ENCODE results near the gene CNTN6.

Gene CNTN6

GRCh38 chr3:1092771-1093170 lies at the start of gene CNTN6:
Gene CNTN6, plus strand, starts transcription at chr3:1093024. Its CDS starts 54,985 bp downstream, at chr3:1148009.
- no peak for DNase-seq (ENCODE audit: low read depth in 3 of 3)

DNA sequence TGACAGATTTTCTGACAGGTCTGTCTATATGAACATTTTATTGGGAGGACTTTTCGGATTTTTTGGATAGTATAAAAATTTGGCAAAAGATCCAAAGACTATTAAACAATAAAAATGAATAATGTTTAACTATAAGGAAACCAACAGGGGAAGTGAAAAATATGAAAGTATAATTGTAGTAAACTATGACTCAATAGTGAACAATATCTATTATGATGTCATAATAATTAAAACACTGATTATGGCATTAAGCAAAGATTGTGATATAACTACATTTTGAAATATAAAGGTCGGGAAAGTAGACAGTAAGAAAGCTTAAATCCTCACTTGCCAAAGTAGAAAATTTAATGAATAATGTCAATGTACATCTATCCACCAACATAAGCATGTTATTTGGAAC lies 44.3 kb upstream of the CNTN6 start:
- no peak for DNase-seq (ENCODE audit: low read depth in 3 of 3)

DNA sequence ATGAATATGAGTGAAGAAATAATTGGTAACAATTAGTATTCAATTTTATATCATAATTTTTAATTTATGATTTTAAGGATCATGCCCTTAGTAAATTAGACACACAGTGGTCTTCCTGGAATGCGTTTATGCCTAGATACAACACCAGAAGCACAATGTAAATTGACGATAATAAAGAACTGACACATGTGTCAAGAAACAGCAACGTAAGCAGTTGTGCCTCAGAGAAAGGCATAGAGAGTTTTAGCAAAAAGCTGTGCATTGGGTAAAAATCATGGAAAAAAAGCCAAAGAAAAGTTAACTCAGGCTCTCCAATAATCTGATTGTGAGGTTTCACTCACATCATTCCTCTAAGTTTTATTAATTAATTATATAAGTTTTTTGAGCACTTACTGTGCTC lies 37.0 kb upstream of the CNTN6 start:
- DNase-seq (ENCODE audit: low read depth in 3 of 3), result no peak

DNA sequence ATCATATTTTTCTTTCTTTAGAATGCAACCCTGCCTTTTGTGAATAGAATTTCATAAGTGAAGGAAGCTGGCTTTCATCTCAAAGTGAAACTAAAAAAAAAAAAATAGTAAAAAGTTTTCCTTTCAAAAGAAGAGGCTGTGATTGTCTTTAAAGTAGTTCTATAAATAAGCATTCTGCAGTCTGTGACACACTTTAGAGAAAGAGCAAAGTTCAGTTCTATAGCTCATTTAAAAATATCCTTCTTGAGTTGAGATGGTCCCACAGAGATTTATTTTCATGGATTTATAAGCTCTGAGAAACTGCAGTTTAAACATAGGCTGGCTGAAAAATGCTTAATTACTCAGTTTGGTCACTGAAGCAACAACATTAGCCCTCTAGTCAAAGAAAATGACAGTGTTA lies 36.1 kb upstream of the CNTN6 start:
- DNase-seq (ENCODE audit: low read depth in 3 of 3), result no peak

DNA sequence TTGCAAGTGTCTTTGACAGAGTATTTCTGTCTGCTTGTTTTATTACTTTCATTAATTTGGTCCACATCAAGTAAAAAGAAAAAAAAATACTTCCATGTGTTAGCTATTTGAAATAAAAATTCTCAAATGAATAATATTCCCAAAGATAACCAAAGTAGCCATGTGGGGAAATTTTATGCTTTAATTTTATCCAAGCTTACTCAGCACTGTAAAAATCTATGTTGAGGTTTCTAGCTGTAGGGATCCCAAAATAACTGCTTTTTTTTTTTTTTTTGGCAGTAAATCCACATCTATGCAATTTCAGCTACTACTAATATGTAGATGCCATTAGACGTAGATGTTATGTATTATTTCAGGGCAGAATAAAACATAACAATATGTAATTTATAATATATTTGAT lies 35.4 kb upstream of the CNTN6 start:
- DNase-seq (ENCODE audit: low read depth in 3 of 3), result no peak

GRCh38 chr3:1068985-1069384 lies 23.8 kb upstream of the CNTN6 start:
- DNase-seq (ENCODE audit: low read depth in 3 of 3), result no peak

DNA sequence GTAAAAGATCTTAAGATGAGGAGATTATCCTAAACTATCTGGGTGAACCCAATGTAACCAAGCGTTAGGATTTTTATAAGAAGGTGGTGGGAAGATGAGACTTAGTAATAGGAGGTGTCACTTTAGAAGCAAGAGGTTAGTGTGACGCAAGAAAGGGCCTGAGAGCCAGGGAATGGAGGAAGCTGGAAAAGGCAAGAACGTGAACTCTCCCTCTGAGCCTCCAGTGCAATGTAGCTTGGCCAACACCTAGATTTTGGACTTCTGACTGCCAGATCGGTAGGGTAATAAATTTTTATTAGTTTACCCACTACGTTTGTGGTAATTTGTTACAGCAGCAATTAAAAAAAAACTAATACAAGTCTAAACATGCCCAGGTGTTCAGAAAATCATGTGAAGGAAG lies 20.8 kb upstream of the CNTN6 start:
- DNase-seq (ENCODE audit: low read depth in 3 of 3), result no peak

- DNase-seq (ENCODE audit: low read depth in 3 of 3), result no peak
Measured at GRCh38 chr3:1079662-1080061, 13.2 kb upstream of the CNTN6 start.

- DNase-seq (ENCODE audit: low read depth in 3 of 3), result no peak
Measured at GRCh38 chr3:1082108-1082507, 10.7 kb upstream of the CNTN6 start.

GRCh38 chr3:1087066-1087560 lies 5.7 kb upstream of the CNTN6 start:
- no peak for DNase-seq (ENCODE audit: low read depth in 3 of 3)

GRCh38 chr3:1088503-1088902 lies 4.3 kb upstream of the CNTN6 start:
- no peak for DNase-seq (ENCODE audit: low read depth in 3 of 3)

DNA sequence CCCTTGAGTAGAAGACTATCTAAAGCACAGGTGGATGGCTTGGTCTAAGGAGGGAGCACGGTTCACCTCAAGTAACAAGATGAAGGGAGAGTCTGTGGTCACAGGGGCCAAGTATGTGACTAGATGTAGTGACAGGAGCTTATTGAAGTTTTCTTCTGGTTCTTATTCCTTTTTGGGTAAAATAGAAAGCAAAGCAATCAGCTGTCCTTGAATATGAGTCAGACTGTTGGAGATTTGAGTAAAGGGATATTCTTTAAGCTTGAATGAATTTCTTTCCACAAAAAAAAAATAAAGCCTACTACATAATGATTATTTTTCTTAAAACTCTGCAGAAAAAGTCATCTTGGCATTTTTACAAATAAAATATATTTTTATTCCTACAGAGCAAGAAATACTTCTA lies 1.5 kb upstream of the CNTN6 start:
- DNase-seq (ENCODE audit: low read depth in 3 of 3), result no peak

- DNase-seq (ENCODE audit: low read depth in 3 of 3), result no peak
Measured at GRCh38 chr3:1092061-1092460, 763 bp upstream of the CNTN6 start.

- DNase-seq (ENCODE audit: low read depth in 3 of 3), result no peak
Measured at GRCh38 chr3:1093217-1093616, 393 bp downstream of the CNTN6 start.

- no peak for DNase-seq (ENCODE audit: low read depth in 3 of 3)
Measured at GRCh38 chr3:1103525-1103924, 10.7 kb downstream of the CNTN6 start.

GRCh38 chr3:1117843-1118473 lies 25.1 kb downstream of the CNTN6 start:
- no peak for DNase-seq (ENCODE audit: low read depth in 3 of 3)

DNA sequence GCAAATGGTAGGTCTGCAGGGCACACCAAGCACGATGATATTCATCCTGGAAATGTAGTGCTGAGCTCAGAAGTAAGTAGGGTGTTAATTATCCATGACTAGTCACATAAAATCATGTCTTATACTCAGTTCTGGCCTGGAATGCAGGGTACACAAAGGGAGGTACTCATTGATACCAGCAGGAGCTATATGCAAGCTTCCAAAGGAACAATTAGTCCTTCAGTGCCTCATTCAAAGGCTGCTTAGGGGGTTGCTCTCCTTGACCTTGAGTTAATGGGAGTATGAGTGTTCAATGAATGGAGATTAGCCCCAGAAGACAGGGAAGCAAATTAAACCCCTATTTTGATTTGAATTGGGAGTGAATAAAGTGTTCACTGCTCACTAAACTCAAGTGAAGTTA lies 38.3 kb downstream of the CNTN6 start:
- no peak for DNase-seq (ENCODE audit: low read depth in 3 of 3)

DNA sequence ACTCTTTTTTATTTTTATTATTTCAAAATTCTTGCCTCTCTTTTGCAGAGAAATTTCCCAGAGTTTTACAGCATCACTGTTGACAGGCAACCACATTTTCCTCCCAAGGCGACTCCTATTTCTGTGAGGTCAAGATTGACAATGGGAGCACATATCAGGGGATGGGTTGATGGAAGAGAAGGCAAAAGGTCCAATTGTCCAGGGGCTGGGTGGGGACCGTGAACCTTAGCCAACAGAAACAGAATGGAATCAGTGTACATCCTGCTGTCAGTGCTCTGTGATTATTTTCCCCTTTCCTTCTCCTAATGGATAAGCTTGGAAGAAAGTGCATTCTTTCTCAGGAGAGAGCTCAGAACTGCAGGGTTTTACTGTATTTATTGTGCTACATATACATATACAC lies 42.4 kb downstream of the CNTN6 start:
- DNase-seq (ENCODE audit: low read depth in 3 of 3), result no peak

DNA sequence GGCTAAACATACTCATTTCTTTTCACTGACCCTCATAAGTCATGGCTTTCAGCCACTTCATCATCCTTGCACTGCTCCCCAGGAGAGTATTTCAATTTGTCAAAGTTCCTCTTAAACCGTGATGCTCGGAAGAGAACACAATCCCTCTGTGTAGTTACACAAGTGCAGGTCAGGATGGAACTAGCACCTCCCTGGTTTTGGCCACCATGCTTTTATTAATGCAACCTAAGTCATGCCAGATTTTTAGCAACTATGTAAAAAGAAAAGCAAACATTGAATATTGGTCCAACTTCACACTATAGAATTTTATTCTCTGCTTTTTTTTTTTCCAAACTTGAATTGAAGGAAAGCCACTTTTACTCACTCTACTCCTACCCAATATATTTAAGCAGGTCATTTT lies 45.2 kb downstream of the CNTN6 start:
- DNase-seq (ENCODE audit: low read depth in 3 of 3), result no peak

GRCh38 chr3:1139071-1139470 lies 46.2 kb downstream of the CNTN6 start:
- DNase-seq (ENCODE audit: low read depth in 3 of 3), result no peak

DNA sequence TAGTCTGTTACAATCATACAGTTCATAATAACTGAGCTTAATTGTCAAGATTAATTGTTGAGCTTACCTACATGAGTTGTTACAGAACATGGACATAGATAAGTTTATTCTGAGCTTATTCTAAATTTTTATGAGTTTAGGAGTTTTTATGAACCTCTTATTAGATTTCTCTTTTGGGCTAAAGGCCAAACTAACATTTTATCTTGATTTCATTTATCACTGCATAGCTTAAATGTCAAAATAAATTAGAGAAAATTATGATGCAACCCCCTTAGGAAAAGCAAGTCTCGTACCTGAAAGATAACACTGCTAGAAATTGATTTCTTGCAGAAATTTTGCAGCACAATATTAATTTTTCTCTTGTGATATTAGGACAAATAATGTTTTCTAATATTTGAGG lies 54.5 kb downstream of the CNTN6 start:
- DNase-seq (ENCODE audit: low read depth in 3 of 3), result no peak

DNA sequence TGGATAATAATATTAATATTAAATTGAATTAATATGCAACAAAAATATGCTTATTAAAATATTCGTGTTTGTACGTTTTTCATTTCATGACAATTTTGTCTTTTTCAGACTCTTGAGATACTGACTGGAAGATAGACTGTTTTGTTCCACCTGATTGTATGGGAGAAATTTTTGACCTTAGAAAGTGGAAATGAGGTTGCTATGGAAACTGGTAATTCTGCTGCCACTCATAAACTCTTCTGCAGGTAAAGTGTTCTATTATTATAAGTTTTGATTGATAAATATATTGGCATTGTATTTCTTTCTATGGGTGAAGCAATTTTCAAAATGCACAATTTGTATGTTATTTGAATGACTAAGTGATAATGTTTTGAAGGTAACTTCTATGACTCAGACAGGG lies 55.0 kb downstream of the CNTN6 start:
- no peak for DNase-seq (ENCODE audit: low read depth in 3 of 3)

DNA sequence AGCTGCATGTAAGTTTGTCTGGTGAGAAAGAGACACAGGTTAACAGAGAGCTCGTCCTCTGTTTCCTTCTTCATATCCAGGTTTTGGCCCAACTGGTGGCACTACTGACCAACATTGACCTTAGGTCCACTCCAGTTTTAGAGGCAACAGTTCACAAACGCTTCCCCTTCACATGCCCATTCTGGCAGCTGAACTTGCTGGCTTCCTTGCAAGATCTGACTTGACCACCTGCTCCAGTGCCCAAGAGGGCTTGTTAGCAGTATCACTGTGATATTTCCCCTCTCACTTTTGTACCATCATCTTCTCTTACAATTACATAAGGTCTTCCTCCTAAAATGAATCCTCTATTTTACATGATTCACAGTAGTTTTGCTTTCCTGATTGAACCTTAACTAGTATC lies 71.3 kb downstream of the CNTN6 start:
- DNase-seq (ENCODE audit: low read depth in 3 of 3), result no peak

DNA sequence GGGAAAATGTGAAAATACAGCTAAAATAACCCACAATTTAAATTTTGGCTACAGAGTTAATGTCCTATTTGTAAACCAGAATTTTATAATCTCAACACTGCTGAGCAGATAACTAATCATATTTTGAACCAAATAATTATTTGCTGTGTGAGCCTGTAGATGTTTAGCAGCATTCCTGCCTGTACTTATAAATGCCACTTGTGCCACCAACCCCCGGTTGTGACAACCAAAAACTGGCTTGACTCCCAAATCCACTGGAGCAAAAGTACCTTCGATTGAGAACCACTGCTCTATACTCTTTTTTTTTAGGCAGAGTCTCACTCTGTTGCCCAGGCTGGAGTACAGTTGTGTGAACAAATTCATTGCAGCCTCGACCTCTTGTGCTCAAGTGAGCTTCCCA lies 78.5 kb downstream of the CNTN6 start:
- DNase-seq (ENCODE audit: low read depth in 3 of 3), result no peak
